DND-41 (cell line): Measurements from ENCODE around the gene NDUFC2.

Experiments
- EZH2 ChIP-seq: IDR thresholded peaks from 3 replicates; pipeline ENCODE4 v1.6.1; 2012; ENCODE audit warnings: borderline replicate concordance, low read depth, mild to moderate bottlenecking, moderate library complexity, low read length, inconsistent platforms; ENCODE audit not compliant: severe bottlenecking
- TF ChIP-seq, protein P1 (sequence below): IDR thresholded peaks from 2 replicates; pipeline ENCODE4 v1.5.1; 2012; ENCODE audit warnings: borderline replicate concordance, low read length, moderate library complexity, mild to moderate bottlenecking; ENCODE audit not compliant: poor library complexity, severe bottlenecking; ENCODE audit errors: extremely low read depth

DNA sequence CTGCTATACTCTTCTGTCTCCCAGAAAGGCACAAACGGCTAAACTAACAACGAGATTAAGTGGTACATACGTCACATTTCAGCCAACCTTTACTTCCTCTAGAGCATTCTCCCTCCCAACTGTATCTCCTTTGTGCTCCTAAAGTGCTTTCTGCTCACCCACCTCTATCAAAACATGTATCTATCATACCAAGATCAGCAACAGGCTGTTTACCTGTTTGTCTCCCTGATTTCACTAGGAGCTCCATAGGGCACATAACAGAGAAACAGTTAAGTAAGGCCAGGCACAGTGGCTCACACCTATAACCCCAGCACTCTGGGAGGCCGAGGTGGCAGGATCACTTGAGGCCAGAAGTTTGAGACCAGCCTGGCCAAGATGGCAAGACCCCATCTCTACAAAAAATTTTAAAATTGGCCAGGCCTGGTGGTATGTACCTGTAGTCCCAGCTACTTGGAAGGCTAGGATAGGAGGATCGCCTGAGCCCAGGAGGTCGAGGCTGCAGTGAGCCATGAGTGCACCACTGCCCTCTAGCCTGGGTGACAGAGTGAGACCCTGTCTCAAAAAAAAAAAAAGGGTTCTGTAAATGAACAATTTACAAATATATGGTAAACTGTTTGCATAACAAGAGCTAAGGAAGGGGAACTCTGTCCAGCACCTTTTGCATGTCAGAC, 2.8 kb downstream of the NDUFC2 start:
- TF ChIP-seq, protein P1, sequence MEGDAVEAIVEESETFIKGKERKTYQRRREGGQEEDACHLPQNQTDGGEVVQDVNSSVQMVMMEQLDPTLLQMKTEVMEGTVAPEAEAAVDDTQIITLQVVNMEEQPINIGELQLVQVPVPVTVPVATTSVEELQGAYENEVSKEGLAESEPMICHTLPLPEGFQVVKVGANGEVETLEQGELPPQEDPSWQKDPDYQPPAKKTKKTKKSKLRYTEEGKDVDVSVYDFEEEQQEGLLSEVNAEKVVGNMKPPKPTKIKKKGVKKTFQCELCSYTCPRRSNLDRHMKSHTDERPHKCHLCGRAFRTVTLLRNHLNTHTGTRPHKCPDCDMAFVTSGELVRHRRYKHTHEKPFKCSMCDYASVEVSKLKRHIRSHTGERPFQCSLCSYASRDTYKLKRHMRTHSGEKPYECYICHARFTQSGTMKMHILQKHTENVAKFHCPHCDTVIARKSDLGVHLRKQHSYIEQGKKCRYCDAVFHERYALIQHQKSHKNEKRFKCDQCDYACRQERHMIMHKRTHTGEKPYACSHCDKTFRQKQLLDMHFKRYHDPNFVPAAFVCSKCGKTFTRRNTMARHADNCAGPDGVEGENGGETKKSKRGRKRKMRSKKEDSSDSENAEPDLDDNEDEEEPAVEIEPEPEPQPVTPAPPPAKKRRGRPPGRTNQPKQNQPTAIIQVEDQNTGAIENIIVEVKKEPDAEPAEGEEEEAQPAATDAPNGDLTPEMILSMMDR: no peak
- TF ChIP-seq EZH2: no peak
